GM19455 (cell line): ENCODE measurements around the gene PKN1.

Source experiments
- ATAC-seq: cut with Tn5 transposase; IDR thresholded peaks from one replicate; pipeline ENCODE4 v1.9.1; 2021; ENCODE audit not compliant: unreplicated experiment

PKN1 gene

GRCh38 chr19:14406645-14407401 is 26.3 kb upstream of the PKN1 start:
- no peak for ATAC-seq

- ATAC-seq = no peak
Measured at GRCh38 chr19:14407605-14408484, 25.3 kb upstream of the PKN1 start.

- ATAC-seq = no peak
Measured at GRCh38 chr19:14408491-14409145, 24.5 kb upstream of the PKN1 start.

GRCh38 chr19:14409146-14410023 is 23.7 kb upstream of the PKN1 start:
- ATAC-seq = no peak

GRCh38 chr19:14410091-14411051 is 22.7 kb upstream of the PKN1 start:
- ATAC-seq = no peak

- no peak for ATAC-seq
Measured at GRCh38 chr19:14411161-14411937, 21.8 kb upstream of the PKN1 start.

- no peak for ATAC-seq
Measured at GRCh38 chr19:14411938-14412245, 21.2 kb upstream of the PKN1 start.

GRCh38 chr19:14412324-14412995 is 20.6 kb upstream of the PKN1 start:
- no peak for ATAC-seq

GRCh38 chr19:14412996-14413692 is 20.0 kb upstream of the PKN1 start:
- ATAC-seq = no peak

- ATAC-seq = no peak
Measured at GRCh38 chr19:14413693-14414181, 19.4 kb upstream of the PKN1 start.

GRCh38 chr19:14414926-14415690 is 18.0 kb upstream of the PKN1 start:
- ATAC-seq = no peak

- ATAC-seq = no peak
Measured at GRCh38 chr19:14416817-14417231, 16.3 kb upstream of the PKN1 start.

- ATAC-seq = peak; percentile 38
Measured at GRCh38 chr19:14418856-14419105, 14.3 kb upstream of the PKN1 start.

- peak; percentile 85 for ATAC-seq
Measured at GRCh38 chr19:14419106-14419813, 13.8 kb upstream of the PKN1 start, which contains the start of gene DDX39A. TSS of gene DDX39A (minus strand) at chr19:14419341. CDS start at chr19:14413220, 6,121 bp downstream.

GRCh38 chr19:14425696-14426138 is 7.4 kb upstream of the PKN1 start:
- ATAC-seq = no peak

- ATAC-seq = no peak
Measured at GRCh38 chr19:14427461-14427860, 5.6 kb upstream of the PKN1 start.
